GM23248 (cell line): ENCODE results near the gene CCL14.

Experiments used
- EZH2 ChIP-seq: fragments of 200-600 bp; sonication (generic); IDR thresholded peaks from 2 replicates; pipeline ENCODE4 v1.6.1; 2018; ENCODE audit warnings: antibody characterized with exemption, mild to moderate bottlenecking; ENCODE audit not compliant: insufficient read depth, poor library complexity, severe bottlenecking
- EZH2phosphoT487 ChIP-seq: fragments of 200-600 bp; sonication (generic); IDR thresholded peaks from 2 replicates; pipeline ENCODE4 v1.6.1; 2018; ENCODE audit warnings: antibody characterized with exemption, moderate library complexity, mild to moderate bottlenecking, low read depth; ENCODE audit not compliant: insufficient read depth

DNA sequence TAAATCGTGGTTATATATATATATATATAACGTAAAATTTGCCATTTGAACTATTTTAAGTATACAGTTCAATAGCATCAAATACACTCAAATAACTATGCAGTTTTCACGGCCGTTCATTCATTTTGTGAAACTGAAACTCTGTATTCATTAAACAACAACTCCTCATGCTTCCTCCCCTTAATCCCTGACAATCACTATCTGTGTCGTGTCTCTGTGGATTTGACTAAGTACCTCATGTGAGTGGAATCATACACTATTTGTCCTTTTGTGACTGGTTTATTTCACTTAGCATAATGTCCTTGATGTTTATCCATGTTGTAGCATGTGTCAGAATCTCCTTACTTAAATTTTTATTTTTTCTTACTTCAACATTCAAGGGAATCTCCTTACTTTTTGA, 28.4 kb upstream of the CCL14 start:
- TF ChIP-seq EZH2phosphoT487 (no peak), EZH2 (no peak)
